GM04503 (cell line): Measurements from ENCODE around the gene NAPG.
"Not testable (repeated sequence)": the region's sequence is repeated elsewhere in the genome, so short reads cannot be mapped to it uniquely, and the experiment has no call there.

ENCODE experiments used
- DNase-seq: peaks from one replicate; pipeline ENCODE4 v3.0.0-alpha.2; 2012; ENCODE audit warnings: low read depth

NAPG gene

DNA sequence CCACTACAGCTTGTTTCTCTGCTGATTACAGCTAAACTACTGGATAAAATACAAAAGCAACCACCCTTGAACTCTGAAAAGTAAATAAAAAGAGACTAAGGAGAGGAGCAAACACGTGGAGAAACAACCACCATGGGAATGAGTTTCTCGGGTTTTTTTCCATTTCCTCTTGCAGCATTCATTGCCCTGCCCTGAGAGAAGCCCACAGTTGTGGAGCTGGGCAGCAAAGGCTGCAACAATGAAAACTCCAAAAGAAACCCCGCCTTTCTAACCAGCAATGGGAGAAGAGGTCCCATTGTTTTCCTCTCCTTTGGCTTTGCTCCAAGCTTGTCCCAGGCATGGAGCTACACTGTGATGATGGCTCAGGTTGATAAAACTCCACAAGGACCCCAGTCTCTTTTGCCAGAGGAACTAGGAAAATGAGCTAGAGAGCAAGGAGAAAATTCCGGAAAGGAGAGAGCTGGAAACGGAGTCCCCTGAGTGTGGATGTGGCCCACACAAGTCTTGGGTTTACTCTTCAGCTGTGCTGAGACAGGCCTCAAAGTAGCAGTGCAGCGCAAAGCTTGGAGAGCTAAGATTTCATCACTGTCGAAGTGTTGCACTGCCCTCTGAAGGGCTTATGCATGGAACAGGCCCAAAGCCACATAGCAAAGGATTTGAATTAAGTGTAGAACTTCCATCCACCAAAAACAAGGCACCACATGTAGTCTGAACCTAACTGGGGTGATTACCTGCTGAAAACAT is 20.9 kb downstream of the NAPG start:
- no peak for DNase-seq

DNA sequence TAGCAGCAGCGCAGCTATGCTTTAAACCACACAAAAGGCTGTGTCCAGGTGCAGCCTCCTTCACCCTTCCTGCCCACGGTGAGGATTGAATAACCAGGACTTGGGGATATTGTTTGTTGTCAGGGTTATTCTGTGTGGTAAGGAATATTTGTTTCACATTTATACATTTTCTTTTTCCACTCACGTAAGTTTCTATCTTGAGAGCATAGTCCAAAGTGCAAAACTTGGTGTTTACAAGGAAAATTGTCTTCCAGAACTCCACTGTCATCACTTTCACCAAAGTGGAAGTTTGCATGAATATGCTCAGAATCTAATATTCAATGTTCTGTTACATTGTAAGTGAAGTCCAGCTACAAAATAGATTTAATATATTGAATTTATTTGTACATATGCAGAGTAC is 26.4 kb downstream of the NAPG start:
- DNase-seq, result no peak

DNA sequence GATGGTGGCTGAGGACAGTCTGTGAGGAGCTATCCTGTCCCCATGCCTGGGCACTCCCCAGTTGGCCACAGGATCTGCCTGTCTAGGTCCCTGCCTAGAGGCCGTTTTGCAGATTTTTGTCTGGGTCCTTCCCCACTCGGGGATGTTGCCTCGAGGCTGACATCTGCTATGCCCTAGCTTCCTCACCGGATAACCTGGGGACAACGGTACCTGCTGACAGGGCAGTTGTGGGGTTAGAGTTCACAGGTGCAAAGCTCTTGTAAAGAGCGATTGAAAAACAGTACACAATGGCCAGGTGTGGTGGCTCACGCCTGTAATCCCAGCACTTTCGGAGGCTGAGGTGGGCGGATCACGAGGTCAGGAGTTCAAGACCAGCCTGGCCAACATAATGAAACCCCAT is 30.4 kb downstream of the NAPG start:
- not testable (repeated sequence) for DNase-seq

DNA sequence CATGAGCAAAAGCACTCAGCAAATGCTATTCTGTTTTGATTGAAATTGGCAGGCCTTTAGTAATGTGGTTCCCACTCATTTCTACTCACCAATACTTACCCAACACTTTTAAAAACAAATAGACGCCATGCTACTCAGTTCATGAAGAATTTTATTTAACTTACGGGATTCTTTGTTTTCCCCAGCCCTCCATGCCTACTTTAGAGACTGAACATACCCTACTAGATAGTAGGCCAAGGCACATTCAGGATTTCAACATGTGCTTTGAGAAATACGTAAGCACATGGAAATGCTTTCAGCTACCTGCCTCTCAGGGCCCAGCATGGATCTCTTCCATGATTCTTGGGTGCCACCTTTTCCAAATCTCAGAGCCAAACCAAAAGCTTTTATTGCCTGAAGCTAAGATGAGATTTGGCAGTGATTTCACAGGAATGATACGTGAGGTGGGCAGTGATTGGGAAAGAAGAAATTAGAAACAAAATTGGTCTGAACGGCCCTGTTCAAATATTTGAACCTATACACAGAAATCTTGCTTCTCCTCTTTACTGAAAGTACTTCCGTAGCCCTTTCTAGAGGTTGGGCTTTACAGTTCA is 31.4 kb downstream of the NAPG start:
- DNase-seq, result no peak

DNA sequence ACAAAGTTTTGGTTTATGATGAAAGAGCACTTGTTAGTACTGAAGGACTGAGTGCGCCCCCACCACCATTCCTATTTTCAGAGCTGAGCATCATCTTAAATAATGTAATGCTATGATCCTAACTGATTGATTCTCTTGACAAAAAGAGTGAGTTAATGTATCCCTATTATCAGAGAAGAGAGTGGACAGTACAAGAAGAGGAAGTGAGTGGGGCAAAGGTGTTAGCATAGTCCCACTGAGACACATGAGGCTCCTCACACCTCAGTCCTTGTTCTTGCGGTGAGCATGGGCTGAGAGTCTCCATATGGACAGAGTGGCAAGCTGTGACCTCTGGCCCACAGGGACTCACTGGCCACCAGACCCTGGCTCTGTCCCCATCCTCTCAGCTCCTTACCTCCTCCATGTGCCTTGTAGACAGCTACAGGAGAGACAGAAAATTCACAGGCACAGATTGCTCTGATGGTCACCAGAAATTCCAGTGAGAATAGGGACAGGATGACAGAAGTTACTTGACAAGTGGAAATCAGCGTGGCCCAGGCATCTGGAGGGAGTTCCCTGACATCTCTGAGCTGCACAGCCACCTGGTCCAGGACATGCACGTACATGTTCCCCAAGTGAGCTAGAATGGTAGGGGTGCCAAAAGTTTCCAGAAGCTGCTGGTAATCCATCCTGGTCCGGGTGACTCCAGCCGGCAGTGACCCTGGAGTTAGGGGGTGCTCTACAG is 32.6 kb downstream of the NAPG start:
- no peak for DNase-seq

DNA sequence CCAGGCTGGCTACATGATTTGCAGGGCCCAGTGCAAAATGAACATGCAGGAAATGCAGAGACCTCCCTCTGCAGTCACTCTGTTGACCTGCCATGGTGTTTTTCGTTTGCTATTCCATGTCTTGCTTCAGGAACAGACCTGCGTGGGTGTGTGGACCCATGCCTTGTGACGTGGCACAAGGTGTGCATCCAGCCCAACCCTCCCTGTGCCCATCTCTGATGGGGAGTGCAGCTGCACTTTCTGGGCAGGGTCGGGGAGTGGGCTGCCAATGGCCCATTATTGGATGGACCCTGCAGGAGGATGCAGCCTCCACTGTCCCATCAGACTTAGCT is 33.1 kb downstream of the NAPG start:
- DNase-seq, result no peak

DNA sequence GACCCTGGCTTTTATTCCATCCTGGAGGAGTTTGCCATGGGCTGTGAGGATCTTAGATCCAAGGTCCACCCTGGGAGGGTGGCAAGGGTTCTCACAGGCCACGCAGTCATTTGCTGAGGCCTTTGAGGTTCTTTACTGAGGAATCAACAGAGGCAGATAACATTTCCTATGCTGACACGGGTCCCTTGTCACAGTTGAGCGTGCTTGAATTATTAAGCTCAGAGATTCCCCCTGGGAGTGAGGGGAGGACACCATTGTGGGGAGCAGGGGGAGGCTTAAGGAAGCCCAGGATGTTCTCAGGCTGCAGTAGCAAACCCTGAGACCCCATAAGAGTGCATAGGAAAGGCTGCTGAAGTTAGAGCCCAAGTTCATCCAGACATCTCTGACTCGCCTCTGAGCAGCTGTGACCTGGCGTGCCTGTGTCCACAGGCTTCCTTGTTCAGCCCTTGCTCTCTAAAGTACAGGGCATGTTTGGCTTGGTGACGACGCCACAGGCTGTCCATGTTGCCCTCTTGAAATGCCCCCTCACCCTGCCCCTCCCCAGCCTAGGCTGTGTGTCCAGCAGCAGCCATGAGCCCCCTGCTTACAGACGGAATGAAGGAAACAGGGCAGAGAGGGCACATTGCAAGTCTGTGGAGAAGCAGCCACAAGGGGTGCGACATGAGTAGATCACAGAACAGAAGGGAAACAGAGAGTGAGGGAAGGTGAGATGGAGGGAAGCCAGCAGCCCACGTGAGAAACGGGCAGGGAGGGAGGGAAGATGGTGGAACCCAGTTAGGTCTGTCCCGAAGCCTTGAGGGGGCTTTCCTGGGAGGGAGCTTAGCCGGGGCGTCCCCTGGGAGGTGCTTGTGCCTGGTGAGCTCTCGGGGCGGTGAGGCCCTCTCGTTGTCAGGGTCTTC is 34.0 kb downstream of the NAPG start:
- no peak for DNase-seq

DNA sequence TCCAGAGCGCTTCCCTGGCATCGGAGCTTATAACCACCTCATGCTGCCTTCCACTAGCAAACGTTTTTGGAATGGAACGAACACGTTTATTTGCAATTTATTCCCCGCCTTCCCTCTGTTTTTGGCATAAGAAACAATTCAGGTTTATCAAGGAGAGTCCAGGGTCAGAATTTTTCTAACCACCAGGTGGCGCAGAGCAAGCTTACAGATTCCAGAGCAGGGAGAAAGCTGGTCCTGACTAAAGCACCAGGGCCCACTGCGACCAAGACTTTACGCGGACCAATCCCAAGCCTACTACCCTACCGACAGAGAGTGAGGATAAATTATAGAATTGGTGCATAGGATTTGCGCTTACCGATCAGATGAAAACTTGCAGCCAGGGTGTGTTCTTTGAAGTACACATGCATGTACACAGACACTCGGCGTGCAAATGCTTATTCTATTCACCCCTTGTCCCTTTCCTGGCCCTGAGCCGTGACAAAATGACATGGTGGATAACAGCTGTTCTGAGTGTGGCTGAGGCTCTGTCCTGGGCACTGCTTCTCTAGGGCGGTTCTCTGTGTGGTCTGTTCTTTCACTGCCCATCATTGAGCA is 34.7 kb downstream of the NAPG start:
- no peak for DNase-seq

DNA sequence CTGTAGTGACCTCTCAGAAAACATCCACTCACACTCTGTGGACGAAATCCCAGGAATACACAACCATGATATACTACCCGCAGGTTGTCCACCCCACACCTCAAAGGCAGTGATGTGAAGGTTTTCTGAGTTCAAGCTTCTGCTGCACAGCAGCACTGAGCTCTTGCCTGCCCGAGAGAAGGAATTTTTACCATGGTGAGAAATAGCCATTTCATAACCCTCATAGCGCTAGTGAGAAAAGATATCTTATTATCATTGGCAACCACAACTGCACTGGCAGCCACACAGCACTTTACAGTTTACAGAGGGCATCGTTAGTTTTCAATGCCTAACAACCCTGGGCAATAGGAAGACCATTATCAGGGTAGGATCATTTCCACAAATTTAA is 36.9 kb downstream of the NAPG start:
- no peak for DNase-seq

DNA sequence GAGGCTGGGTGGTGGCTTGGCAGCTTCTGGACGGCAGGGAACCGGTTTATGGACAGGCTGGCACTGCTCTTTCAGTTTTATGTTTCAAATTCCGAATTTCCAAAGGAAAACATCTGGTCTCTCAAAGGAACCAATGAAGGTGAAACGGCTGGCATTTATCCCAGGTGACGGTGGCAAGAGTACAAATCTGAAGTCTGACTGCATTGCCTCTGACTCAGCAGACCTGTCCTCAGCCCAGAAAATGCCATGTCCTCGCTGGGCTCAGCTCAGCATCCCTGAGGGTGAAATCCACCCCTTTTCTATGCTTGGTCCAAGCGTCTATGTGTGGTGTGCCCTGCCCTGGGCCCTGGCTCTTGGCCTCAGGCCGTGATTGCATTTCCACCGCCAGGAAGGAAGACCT is 38.1 kb downstream of the NAPG start:
- no peak for DNase-seq

DNA sequence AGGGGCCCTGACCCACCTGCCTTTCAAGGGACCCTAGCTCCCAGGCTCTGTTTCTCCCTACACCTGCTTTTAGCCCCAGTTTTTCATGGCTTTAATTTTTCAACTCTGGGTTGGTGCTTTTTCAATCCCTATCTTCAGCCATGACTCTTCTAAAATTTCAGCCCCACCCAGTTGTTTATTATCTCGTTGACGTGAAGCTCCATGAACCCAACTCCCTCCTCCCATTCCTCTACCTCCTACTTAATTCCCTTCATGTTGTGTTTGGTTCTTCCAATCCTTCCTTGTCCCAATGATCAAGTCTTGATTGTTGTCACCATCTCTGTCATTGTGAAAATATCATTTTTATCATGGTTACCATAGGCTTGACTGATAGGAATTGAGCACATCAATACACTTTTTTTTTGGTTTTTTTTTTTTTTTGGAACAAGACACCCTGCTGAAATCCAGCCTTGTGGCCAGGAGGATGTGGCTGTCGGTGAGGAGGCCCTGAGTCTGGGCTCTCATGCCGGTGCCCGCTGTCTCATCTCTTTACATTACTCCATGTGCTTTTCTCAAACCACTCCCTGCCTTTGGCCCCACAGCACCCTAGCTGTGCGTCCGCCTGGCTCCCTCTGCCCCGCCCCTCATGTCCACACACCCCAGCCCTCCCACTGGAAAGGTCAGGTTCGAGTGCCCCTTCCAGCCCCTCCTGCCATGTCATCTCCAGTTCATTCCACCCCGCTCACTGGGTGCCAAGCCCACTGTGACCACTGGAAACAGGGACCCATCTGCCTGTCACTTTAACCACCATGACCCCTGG is 39.3 kb downstream of the NAPG start:
- no peak for DNase-seq

DNA sequence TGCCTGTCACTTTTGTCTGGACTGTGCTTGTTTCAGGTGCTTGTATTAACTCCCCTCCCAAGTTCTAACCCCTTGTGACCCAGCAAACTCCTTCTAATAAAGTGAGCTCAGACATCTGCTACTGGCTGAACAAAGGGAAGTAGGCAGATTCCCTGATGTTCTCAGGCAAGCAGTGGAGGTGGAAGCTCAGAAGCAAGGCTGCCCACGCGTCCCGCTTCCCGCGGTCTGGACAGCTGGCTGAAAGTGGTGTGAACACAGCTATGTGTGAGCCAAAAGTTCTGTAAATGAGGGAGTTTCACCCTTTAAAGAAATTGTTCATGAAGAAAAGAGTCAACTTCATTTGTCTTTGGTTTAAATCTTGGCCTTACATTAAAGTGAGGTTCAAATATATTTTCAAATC is 40.0 kb downstream of the NAPG start:
- no peak for DNase-seq

DNA sequence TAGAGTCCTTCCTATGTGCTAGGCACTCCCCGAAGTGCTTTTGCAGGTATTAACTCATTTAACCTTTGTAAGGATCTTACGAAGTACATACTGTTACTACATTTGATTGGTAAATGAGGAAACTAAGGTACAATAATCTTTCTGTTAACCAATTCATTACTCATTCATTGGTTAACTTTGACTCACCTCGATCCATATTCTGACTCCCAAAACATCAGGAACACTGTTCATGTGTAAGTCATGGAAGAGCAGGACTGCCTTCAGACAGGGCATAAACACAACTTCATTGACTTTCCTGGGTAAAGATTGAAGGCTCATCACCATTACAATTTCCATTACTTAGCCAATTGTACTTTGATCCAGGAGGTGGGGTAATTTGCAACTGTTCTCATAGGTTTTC is 40.6 kb downstream of the NAPG start:
- no peak for DNase-seq

DNA sequence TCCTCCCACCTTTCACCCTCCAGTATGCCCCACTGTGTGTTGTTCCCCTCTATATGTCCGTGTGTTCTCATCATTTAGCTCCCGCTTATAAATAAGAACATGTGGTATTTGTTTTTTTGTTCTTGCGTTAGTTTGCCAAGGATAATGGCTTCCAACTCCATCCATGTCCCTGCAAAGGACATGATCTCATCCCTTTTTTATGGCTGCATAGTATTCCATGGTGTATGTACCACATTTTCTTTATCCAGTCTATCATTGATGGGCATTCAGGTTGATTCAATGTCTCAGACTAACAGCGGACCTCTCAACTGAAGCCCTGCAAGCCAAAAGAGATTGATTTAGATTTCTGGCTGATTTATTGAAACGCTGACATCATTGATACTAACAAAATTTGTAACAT is 44.1 kb downstream of the NAPG start:
- not testable (repeated sequence) for DNase-seq

DNA sequence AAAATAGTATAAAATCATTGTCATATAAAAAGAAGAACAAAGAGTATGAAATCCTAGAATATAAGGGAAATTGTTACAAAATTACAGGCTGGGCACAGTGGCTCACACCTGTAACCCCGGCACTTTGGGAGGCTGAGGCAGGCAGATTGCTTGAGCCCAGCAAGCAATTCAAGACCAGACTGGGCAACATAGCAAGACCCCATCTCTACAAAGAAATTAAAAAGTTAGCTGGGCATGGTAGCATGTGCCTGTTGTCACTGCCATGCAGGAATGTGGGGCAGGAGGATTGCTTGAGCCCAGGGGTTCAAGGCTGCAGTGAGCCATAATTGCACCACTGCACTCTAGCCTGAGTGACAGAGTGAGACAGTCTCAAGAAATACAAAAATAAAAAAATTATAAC is 44.8 kb downstream of the NAPG start:
- DNase-seq, result no peak

DNA sequence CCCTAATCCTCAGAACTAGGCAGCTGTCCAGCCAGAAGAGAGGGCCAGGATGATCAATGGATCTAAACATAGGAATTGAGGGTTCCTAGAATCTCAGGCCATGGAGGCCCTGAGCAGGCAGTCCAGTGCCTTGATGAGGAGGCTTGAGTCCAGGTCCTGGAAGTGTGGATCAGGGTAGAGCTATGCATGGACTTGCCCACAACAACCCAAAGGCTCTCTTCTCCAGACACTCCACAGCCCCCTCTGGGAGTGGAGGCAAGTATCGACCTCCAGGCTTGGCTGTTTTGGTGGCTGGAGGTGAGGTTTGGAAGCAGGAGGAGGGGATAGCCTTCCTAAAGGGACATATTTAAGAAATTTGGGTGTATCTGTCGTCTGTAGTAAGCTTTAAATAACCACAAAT is 45.7 kb downstream of the NAPG start:
- no peak for DNase-seq

DNA sequence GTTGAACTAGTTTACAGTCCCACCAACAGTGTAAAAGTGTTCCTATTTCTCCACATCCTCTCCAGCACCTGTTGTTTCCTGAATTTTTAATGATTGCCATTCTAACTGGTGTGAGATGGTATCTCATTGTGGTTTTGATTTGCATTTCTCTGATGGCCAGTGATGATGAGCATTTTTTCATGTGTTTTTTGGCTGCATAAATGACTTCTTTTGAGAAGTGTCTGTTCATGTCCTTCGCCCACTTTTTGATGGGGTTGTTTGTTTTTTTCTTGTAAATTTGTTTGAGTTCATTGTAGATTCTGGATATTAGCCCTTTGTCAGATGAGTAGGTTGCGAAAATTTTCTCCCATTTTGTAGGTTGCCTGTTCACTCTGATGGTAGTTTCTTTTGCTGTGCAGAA is 47.4 kb downstream of the NAPG start:
- DNase-seq, result not testable (repeated sequence)

DNA sequence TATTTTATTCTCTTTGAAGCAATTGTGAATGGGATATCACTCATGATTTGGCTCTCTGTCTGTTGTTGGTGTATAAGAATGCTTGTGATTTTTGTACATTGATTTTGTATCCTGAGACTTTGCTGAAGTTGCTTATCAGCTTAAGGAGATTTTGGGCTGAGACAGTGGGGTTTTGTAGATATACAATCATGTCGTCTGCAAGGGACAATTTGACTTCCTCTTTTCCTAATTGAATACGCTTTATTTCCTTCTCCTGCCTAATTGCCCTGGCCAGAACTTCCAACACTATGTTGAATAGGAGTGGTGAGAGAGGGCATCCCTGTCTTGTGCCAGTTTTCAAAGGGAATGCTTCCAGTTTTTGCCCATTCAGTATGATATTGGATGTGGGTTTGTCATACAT is 48.6 kb downstream of the NAPG start:
- DNase-seq, result not testable (repeated sequence)

DNA sequence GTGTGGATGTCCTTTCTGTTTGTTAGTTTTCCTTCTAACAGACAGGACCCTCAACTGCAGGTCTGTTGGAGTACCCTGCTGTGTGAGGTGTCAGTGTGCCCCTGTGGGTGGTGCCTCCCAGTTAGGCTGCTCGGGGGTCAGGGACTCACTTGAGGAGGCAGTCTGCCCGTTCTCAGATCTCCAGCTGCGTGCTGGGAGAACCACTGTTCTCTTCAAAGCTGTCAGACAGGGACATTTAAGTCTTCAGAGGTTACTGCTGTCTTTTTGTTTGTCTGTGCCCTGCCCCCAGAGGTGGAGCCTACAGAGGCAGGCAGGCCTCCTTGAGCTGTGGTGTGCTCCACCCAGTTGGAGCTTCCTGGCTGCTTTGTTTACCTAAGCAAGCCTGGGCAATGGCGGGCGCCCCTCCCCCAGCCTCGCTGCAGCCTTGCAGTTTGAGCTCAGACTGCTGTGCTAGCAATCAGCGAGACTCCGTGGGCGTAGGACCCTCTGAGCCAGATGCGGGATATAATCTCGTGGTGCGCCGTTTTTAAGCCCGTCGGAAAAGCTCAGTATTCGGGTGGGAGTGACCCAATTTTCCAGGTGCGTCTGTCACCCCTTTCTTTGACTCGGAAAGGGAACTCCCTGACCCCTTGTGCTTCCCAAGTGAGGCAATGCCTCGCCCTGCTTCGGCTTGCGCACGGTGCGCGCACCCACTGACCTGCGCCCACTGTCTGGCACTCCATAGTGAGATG is 52.2 kb downstream of the NAPG start:
- DNase-seq, result not testable (repeated sequence)

DNA sequence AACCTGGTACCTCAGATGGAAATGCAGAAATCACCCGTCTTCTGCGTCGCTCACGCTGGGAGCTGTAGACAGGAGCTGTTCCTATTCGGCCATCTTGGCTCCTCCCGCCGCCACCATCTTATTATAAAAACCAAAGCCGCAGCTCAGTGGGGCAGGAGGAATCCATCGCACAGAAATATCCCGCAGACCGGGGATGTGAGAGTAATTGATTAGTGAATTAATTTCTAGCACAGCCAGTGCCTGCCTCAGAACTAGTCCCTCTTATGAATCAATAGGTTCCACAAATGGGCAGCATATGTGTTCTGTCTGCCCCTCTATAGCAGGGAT is 52.7 kb downstream of the NAPG start:
- not testable (repeated sequence) for DNase-seq
